SK-N-SH (cell line): ENCODE results near the gene PTDSS2. TPM values are rescaled to one million over a fixed set of nuclear protein-coding genes. Genes with fewer than 3 reads are reported as not detected.

Experiments
- CTCF ChIA-PET: fragments of 300-600, 350-600 bp; formaldehyde crosslinking; extraction: SDS; loops from one replicate; lab custom pipeline; 2021; lab: Yijun Ruan, JAX
- POLR2A ChIA-PET: fragments of 350-600 bp; sonication (Branson Sonifier 250); formaldehyde crosslinking; extraction: SDS; loops from one replicate; lab custom pipeline; 2020; ENCODE audit warnings: antibody characterized with exemption, inconsistent platforms; lab: Yijun Ruan, JAX
- DNase-seq: peaks from one replicate; pipeline ENCODE4 v3.0.0; 2012
- H2AFZ ChIP-seq: fragments of 200-600 bp; sonication (generic); 2 replicates; pipeline ENCODE4 v1.8.1; 2016; ENCODE audit warnings: antibody characterized with exemption, mild to moderate bottlenecking, low read depth
- H3F3A ChIP-seq: fragments of 200-600 bp; sonication (generic); replicated peaks from 2 replicates; pipeline ENCODE3; 2016; ENCODE audit warnings: antibody characterized with exemption, mild to moderate bottlenecking; ENCODE audit not compliant: insufficient read depth
- H3K27ac ChIP-seq, 2 experiments: fragments of 200-500 bp in 1 of 2; fragments of 200-600 bp in 1 of 2; sonication (Bioruptor generic) in 1 of 2; sonication (generic), shearing (Covaris generic) in 1 of 2; 2 replicates each; pipeline versions ENCODE4 v1.5.1 to v1.6.1; 2014 to 2016; ENCODE audit warnings: low read depth in 2 of 2, inconsistent platforms in 1 of 2, low read length in 1 of 2, mild to moderate bottlenecking in 1 of 2, mixed read lengths in 1 of 2
- H3K27me3 ChIP-seq: fragments of 200-600 bp; sonication (generic), shearing (Covaris generic); 2 replicates; pipeline ENCODE4 v1.6.1; 2016; ENCODE audit warnings: mixed run types; ENCODE audit not compliant: insufficient read depth
- H3K36me3 ChIP-seq, 2 experiments: fragments of 200-500 bp in 1 of 2; fragments of 200-600 bp in 1 of 2; sonication (Bioruptor generic) in 1 of 2; sonication (generic) in 1 of 2; replicated peaks in 1 of 2; 2 replicates each; pipeline versions ENCODE3 to v1.5.1; 2014 to 2016; ENCODE audit warnings: low read length in 1 of 2, mild to moderate bottlenecking in 1 of 2; ENCODE audit not compliant: insufficient read depth in 2 of 2, control insufficient read depth in 1 of 2
- H3K4me1 ChIP-seq, 2 experiments: fragments of 200-500 bp in 1 of 2; fragments of 200-600 bp in 1 of 2; sonication (Bioruptor generic) in 1 of 2; sonication (generic), shearing (Covaris generic) in 1 of 2; 2 replicates each; pipeline versions ENCODE4 v1.5.1 to v1.6.1; 2014 to 2016; ENCODE audit warnings: low read depth in 1 of 2, low read length in 1 of 2, mixed run types in 1 of 2; ENCODE audit not compliant: insufficient read depth in 2 of 2, control insufficient read depth in 1 of 2
- H3K4me2 ChIP-seq: fragments of 200-600 bp; sonication (generic), shearing (Covaris generic); 2 replicates; pipeline ENCODE4 v1.6.1; 2017; ENCODE audit warnings: mixed run types
- H3K4me3 ChIP-seq, 2 experiments: fragments of 200-500 bp in 1 of 2; fragments of 200-600 bp in 1 of 2; sonication (Bioruptor generic) in 1 of 2; sonication (generic), shearing (Covaris generic) in 1 of 2; 2 replicates each; pipeline versions ENCODE4 v1.5.1 to v1.8.1; 2014 to 2016; ENCODE audit warnings: low read depth in 2 of 2, inconsistent platforms in 1 of 2, low read length in 1 of 2, mild to moderate bottlenecking in 1 of 2, mixed read lengths in 1 of 2, moderate library complexity in 1 of 2
- H3K79me2 ChIP-seq: fragments of 200-600 bp; sonication (generic); 2 replicates; pipeline ENCODE4 v1.8.1; 2017; ENCODE audit warnings: mild to moderate bottlenecking; ENCODE audit not compliant: insufficient read depth
- H3K9ac ChIP-seq: fragments of 200-600 bp; sonication (generic); 2 replicates; pipeline ENCODE4 v1.6.1; 2017; ENCODE audit warnings: mixed run types
- H3K9me2 ChIP-seq: fragments of 200-600 bp; sonication (generic); 2 replicates; pipeline ENCODE4 v1.6.1; 2017; ENCODE audit warnings: mixed run types
- H3K9me3 ChIP-seq: fragments of 200-600 bp; sonication (generic); 2 replicates; pipeline ENCODE4 v1.6.1; 2017; ENCODE audit warnings: mixed run types, mild to moderate bottlenecking, moderate library complexity
- H4K20me1 ChIP-seq: fragments of 200-600 bp; sonication (generic); 2 replicates; pipeline ENCODE4 v1.6.1; 2017; ENCODE audit warnings: mild to moderate bottlenecking, mixed run types; ENCODE audit not compliant: insufficient read depth
- EP300 ChIP-seq, 2 experiments: IDR thresholded peaks; 2 replicates each; pipeline versions ENCODE4 v1.4.0 to v1.6.1; 2012; ENCODE audit warnings: borderline replicate concordance in 1 of 2, low read depth in 1 of 2, low read length in 1 of 2
- EZH2phosphoT487 ChIP-seq: fragments of 200-600 bp; sonication (generic); IDR thresholded peaks from 2 replicates; pipeline ENCODE4 v1.6.1; 2017; ENCODE audit warnings: low read depth, mixed run types, mild to moderate bottlenecking, antibody characterized with exemption, moderate library complexity, borderline replicate concordance
- FOXJ3 ChIP-seq: sonication (generic); formaldehyde crosslinking; IDR thresholded peaks from 2 replicates; pipeline ENCODE4 v1.5.1; 2020; ENCODE audit warnings: mild to moderate bottlenecking, missing genetic modification reagents
- GATA2 ChIP-seq: sonication (generic); formaldehyde crosslinking; IDR thresholded peaks from 2 replicates; pipeline ENCODE4 v1.5.0; 2020; ENCODE audit warnings: mild to moderate bottlenecking, missing genetic modification reagents
- JUND ChIP-seq: IDR thresholded peaks from 2 replicates; pipeline ENCODE4 v1.4.0; 2012
- MXI1 ChIP-seq: IDR thresholded peaks from 2 replicates; pipeline ENCODE4 v1.6.1; 2012; ENCODE audit warnings: mild to moderate bottlenecking, low read depth, low read length, improper control_type of control experiment
- NFIC ChIP-seq: IDR thresholded peaks from 2 replicates; pipeline ENCODE4 v1.4.0; 2012; ENCODE audit warnings: borderline replicate concordance
- NRF1 ChIP-seq: IDR thresholded peaks from 2 replicates; pipeline ENCODE4 v1.6.1; 2012; ENCODE audit warnings: low read depth, mild to moderate bottlenecking, low read length
- PBX3 ChIP-seq: IDR thresholded peaks from 2 replicates; pipeline ENCODE4; 2012
- RAD21 ChIP-seq: IDR thresholded peaks from 2 replicates; pipeline ENCODE4 v1.6.1; 2012; ENCODE audit warnings: mild to moderate bottlenecking, low read length
- RCOR1 ChIP-seq: fragments of 150-350 bp; IDR thresholded peaks from 2 replicates; pipeline ENCODE4 v1.6.1; 2017; ENCODE audit warnings: antibody characterized with exemption, low read length
- REST ChIP-seq: IDR thresholded peaks from 2 replicates; pipeline ENCODE4 v1.6.1; 2012; ENCODE audit warnings: mild to moderate bottlenecking, low read depth, low read length, moderate library complexity
- RFX5 ChIP-seq: IDR thresholded peaks from 2 replicates; pipeline ENCODE4 v1.6.1; 2012; ENCODE audit warnings: mild to moderate bottlenecking, improper control_type of control experiment, low read length
- RXRA ChIP-seq: IDR thresholded peaks from 2 replicates; pipeline ENCODE4 v1.4.0; 2012; ENCODE audit warnings: low read depth, mild to moderate bottlenecking, borderline replicate concordance
- TEAD4 ChIP-seq: IDR thresholded peaks from 2 replicates; pipeline ENCODE4 v1.4.0; 2012; ENCODE audit warnings: mild to moderate bottlenecking, borderline replicate concordance; ENCODE audit not compliant: insufficient read depth
- ZBTB33 ChIP-seq: IDR thresholded peaks from 2 replicates; pipeline ENCODE4 v1.4.0; 2012; ENCODE audit warnings: low read depth, borderline replicate concordance
- WGBS: methylation state at CpG from one replicate; pipeline ENCODE4 v1.1.6; 2017; ENCODE audit warnings: low lambda C conversion rate; 5-methylcytosine and 5-hydroxymethylcytosine counted together
- polyA plus RNA-seq, 3 experiments: library from polyadenylated mRNA; depleted of rRNA; stranded (reverse); fragments of >200 nt; gene quantifications; 2 replicates each; pipeline ENCODE4 v1.2.3, GENCODE V29; 2012

PTDSS2 gene
- polyA plus RNA-seq, 1 of the 3 experiments (the other 2 are of a cell fraction) = 28.6 TPM

GRCh38 chr11:530960-531831 lies 81.1 kb downstream of the PTDSS2 start:
- Histone ChIP-seq H4K20me1 (peaks cover 10% of the 10 kb centered on the region; the same call in 1 of the 2 replicates), H3K27ac (no peak overlapping the region), H3K4me1 (peaks cover 0 to 12% of the 10 kb centered on the region in 2 experiments; a peak in 1 of 4 replicates), H3K36me3 (peaks cover 0 to 27% of the 10 kb centered on the region in 2 experiments), H3K4me2 (no peak overlapping the region), H2AFZ (no peak overlapping the region), H3K4me3 (no peak overlapping the region), H3K9me2 (no peaks in the 10 kb centered on the region), H3K9me3 (no peaks in the 10 kb centered on the region), H3K79me2 (peaks cover 15% of the 10 kb centered on the region), H3K27me3 (no peaks in the 10 kb centered on the region), H3K9ac (no peak overlapping the region), H3F3A (no peaks in the 10 kb centered on the region)
- ChIA-PET CTCF (interaction anchor here (2.3 kb wide), 1 partner anchor 13 kb away, joined by 13 read pairs; no protein-coding TSS in a partner anchor), POLR2A (no interaction called here)
- TF ChIP-seq FOXJ3 (CRISPR knock-in tag) (no peak), NRF1 (no peak), RCOR1 (no peak), RFX5 (no peak), MXI1 (no peak), JUND (no peak), EP300 (IDR thresholded peaks at IDR 0.05; ENCODE audit: borderline replicate concordance in 1 of 2, low read depth in 1 of 2, low read length in 1 of 2) (no peak), ZBTB33 (no peak), RXRA (no peak), PBX3 (no peak), TEAD4 (no peak), RAD21 (no peak), NFIC (no peak), REST (no peak), EZH2phosphoT487 (no peak), GATA2 (CRISPR knock-in tag) (no peak)
- 94% methylated on average over 21 of the region's 28 CpGs for WGBS
- no peak for DNase-seq
